Measurements from ENCODE around the gene MCOLN1. TPM values are rescaled to one million over a fixed set of nuclear protein-coding genes. Genes with fewer than 3 reads are reported as not detected.

The MCOLN1 gene
- total and polyA plus RNA-seq, 9 of the 15 experiments (the other 6 are each of a cell fraction or from before 2014, with no cell fraction given) = 0.25 to 15.4 (median 7.1) TPM

- no peak for TF ChIP-seq RBM22 (IDR thresholded peaks at IDR 0.05; ENCODE audit: low read depth, low read length, poor library complexity, severe bottlenecking)
- peak; percentile 51; the same call in 1 of the 2 replicates for TF ChIP-seq NKRF (IDR thresholded peaks at IDR 0.05; ENCODE audit: borderline replicate concordance)
- no peak for TF ChIP-seq CBX5 (IDR thresholded peaks at IDR 0.05; ENCODE audit: borderline replicate concordance, low read depth)
- TF ChIP-seq ZNF780A (CRISPR knock-in tag; IDR thresholded peaks at IDR 0.05) = no peak
- TF ChIP-seq PRMT5 (CRISPR knock-in tag; IDR thresholded peaks at IDR 0.05) = no peak
- TF ChIP-seq ZNF316 (IDR thresholded peaks at IDR 0.05) = no peak
- TF ChIP-seq STAT6 (CRISPR knock-in tag; IDR thresholded peaks at IDR 0.05) = no peak
- TF ChIP-seq ZNF134 (CRISPR knock-in tag; conservative IDR thresholded peaks at IDR 0.05) = no peak
- TF ChIP-seq HCFC1 (IDR thresholded peaks at IDR 0.05; ENCODE audit: low read depth, low read length) = no peak
- no peak for TF ChIP-seq TGIF2 (CRISPR knock-in tag; IDR thresholded peaks at IDR 0.05)
- TF ChIP-seq TARDBP (IDR thresholded peaks at IDR 0.05) = no peak
- no peak for TF ChIP-seq ZNF165 (CRISPR knock-in tag; IDR thresholded peaks at IDR 0.05; ENCODE audit: borderline replicate concordance)
- peak; percentile 74 for TF ChIP-seq CC2D1A (IDR thresholded peaks at IDR 0.05)
- TF ChIP-seq CREB5 (CRISPR knock-in tag; IDR thresholded peaks at IDR 0.05) = no peak
- TF ChIP-seq ZNF592 (IDR thresholded peaks at IDR 0.05) = no peak
- no peak; the same call in 1 of the 2 replicates for TF ChIP-seq ZBTB7A (IDR thresholded peaks at IDR 0.05; ENCODE audit: borderline replicate concordance, control insufficient read depth, low read depth, low read length)
Measured at GRCh38 chr19:7506385-7507328, 15.8 kb upstream of the MCOLN1 start (continued).

Measured in K562 (cell line).